ENCODE measurements around the gene TMEM72. TPM values are rescaled to one million over a fixed set of nuclear protein-coding genes. Genes with fewer than 3 reads are reported as not detected.
A peak's percentile ranks its signal among the peaks of the same experiment; 100 is the strongest.

The TMEM72 gene
- total RNA-seq, 1 experiment from 2014 or later, result not detected

GRCh38 chr10:44978213-44978569 lies 67.1 kb downstream of the TMEM72 start:
- CTCF ChIA-PET, result interaction anchor here (0.8 to 1.7 kb wide), 12 partner anchors 11 to 115 kb away, joined by 3 to 26 read pairs (median 6); partner anchors contain the start of gene RASSF4
- TSS peak; percentile 82 for BruUV-seq (replicated peaks)
- Mint-ChIP-seq H3K4me3 (ENCODE audit: unreplicated experiment) (peak overlapping the region; percentile 74), H3K27me3 (ENCODE audit: insufficient read depth, unreplicated experiment) (no peaks in the 10 kb centered on the region), H3K36me3 (ENCODE audit: insufficient read depth, unreplicated experiment) (peaks cover 27% of the 10 kb centered on the region), H3K27ac (ENCODE audit: unreplicated experiment) (peak overlapping the region; percentile 89), H3K4me1 (ENCODE audit: low read depth, unreplicated experiment) (peaks cover 48% of the 10 kb centered on the region), H3K9me3 (ENCODE audit: unreplicated experiment) (no peaks in the 10 kb centered on the region)
- Histone ChIP-seq H3K36me3 (ENCODE audit: control insufficient read depth, insufficient read depth, low read length) (no peaks in the 10 kb centered on the region), H3K4me1 (peaks cover 82% of the 10 kb centered on the region), H3K27me3 (replicated peaks; ENCODE audit: control insufficient read depth, insufficient read depth, low read length) (no peaks in the 10 kb centered on the region), H3K4me3 (ENCODE audit: low read depth, low read length) (peak overlapping the region; percentile 13; the same call in 1 of the 2 replicates), H3K9me3 (no peaks in the 10 kb centered on the region)
- no peak for TF ChIP-seq CTCF (IDR thresholded peaks at IDR 0.05; ENCODE audit: insufficient read depth in 1 of 2, low read depth in 1 of 2, low read length in 1 of 2, severe bottlenecking in 1 of 2, unreplicated experiment in 1 of 2)
- no peak for DNase-seq
- intact Hi-C loops (cut with micrococcal nuclease; ENCODE audit: unreplicated experiment), result loop anchor here (1.0 to 5.0 kb wide), 2 partner anchors 22 to 116 kb away; partner anchors contain the start of gene ZNF22
- POLR2A ChIA-PET, result interaction anchor here (1.1 to 2.0 kb wide), 8 partner anchors 12 to 46 kb away, joined by 4 to 28 read pairs (median 8); partner anchors contain the start of genes RASSF4 and ZNF22

GRCh38 chr10:44978570-44979280 lies 67.6 kb downstream of the TMEM72 start, which contains the start of gene DEPP1:
Gene DEPP1, minus strand, starts transcription at chr10:44978809. Its CDS starts 779 bp downstream, at chr10:44978030.
- no peaks in the 10 kb centered on the region for H3K27me3 Mint-ChIP-seq (ENCODE audit: insufficient read depth, unreplicated experiment)
- ChIA-PET CTCF (interaction anchor here (0.8 to 1.7 kb wide), 13 partner anchors 11 to 116 kb away, joined by 3 to 26 read pairs (median 6); partner anchors contain the start of gene RASSF4), POLR2A (interaction anchor here (0.5 to 2.0 kb wide), 13 partner anchors 10 to 110 kb away, joined by 3 to 28 read pairs (median 6); partner anchors contain the start of genes RASSF4 and ZNF22)
- H3K27ac Mint-ChIP-seq (ENCODE audit: unreplicated experiment), result peak within 1 kb of the TSS; percentile 89
- TF ChIP-seq CTCF (IDR thresholded peaks at IDR 0.05; ENCODE audit: insufficient read depth in 1 of 2, low read depth in 1 of 2, low read length in 1 of 2, severe bottlenecking in 1 of 2, unreplicated experiment in 1 of 2), result peak in 1 of 2 experiments; percentile 24
- no peaks in the 10 kb centered on the region for H3K36me3 ChIP-seq (ENCODE audit: control insufficient read depth, insufficient read depth, low read length)
- H3K4me3 Mint-ChIP-seq (ENCODE audit: unreplicated experiment), result peak within 1 kb of the TSS; percentile 74
- peaks cover 77% of the 10 kb centered on the region for H3K4me1 ChIP-seq
- BruUV-seq (replicated peaks), result no TSS peak
- H3K27me3 ChIP-seq (replicated peaks; ENCODE audit: control insufficient read depth, insufficient read depth, low read length), result no peaks in the 10 kb centered on the region
- H3K4me3 ChIP-seq (ENCODE audit: low read depth, low read length), result peak within 1 kb of the TSS; percentile 13; the same call in 1 of the 2 replicates
- H3K36me3 Mint-ChIP-seq (ENCODE audit: insufficient read depth, unreplicated experiment), result peaks cover 27% of the 10 kb centered on the region
- no peaks in the 10 kb centered on the region for H3K9me3 Mint-ChIP-seq (ENCODE audit: unreplicated experiment)
- H3K9me3 ChIP-seq, result no peaks in the 10 kb centered on the region
- intact Hi-C loops (cut with micrococcal nuclease; ENCODE audit: unreplicated experiment), result loop anchor here (1.0 to 5.0 kb wide), 2 partner anchors 22 to 116 kb away; partner anchors contain the start of gene ZNF22
- H3K4me1 Mint-ChIP-seq (ENCODE audit: low read depth, unreplicated experiment), result peaks cover 48% of the 10 kb centered on the region
- DNase-seq, result peak; percentile 97 to 98
